ENCODE measurements around the gene C14orf119.

C14orf119 gene

GRCh38 chr14:23095196-23096108 is at the start of gene C14orf119:
Gene C14orf119, plus strand, starts transcription at chr14:23095505. Its CDS starts 2,154 bp downstream, at chr14:23097659.
- peak; percentile 99 for DNase-seq

- no peak for DNase-seq
Measured at GRCh38 chr14:23047034-23047634, 48.2 kb upstream of the C14orf119 start.

- DNase-seq = no peak
Measured at GRCh38 chr14:23047751-23048693, 47.3 kb upstream of the C14orf119 start.

- DNase-seq = no peak
Measured at GRCh38 chr14:23049011-23049410, 46.3 kb upstream of the C14orf119 start.

GRCh38 chr14:23051141-23052057 is 43.9 kb upstream of the C14orf119 start:
- no peak for DNase-seq

- no peak for DNase-seq
Measured at GRCh38 chr14:23052182-23052623, 43.1 kb upstream of the C14orf119 start.

- DNase-seq = no peak
Measured at GRCh38 chr14:23052671-23053070, 42.6 kb upstream of the C14orf119 start.

- DNase-seq = no peak
Measured at GRCh38 chr14:23053426-23053825, 41.9 kb upstream of the C14orf119 start.

- no peak for DNase-seq
Measured at GRCh38 chr14:23054000-23054811, 41.1 kb upstream of the C14orf119 start.

GRCh38 chr14:23055147-23055550 is 40.2 kb upstream of the C14orf119 start:
- no peak for DNase-seq

- no peak for DNase-seq
Measured at GRCh38 chr14:23055621-23056144, 39.6 kb upstream of the C14orf119 start.

- peak; percentile 64 for DNase-seq
Measured at GRCh38 chr14:23056145-23056955, 39.0 kb upstream of the C14orf119 start.

- peak; percentile 56 for DNase-seq
Measured at GRCh38 chr14:23056956-23057756, 38.1 kb upstream of the C14orf119 start, which contains the start of gene CDH24. Gene CDH24, minus strand, starts transcription at chr14:23057520. Its CDS starts 1,787 bp downstream, at chr14:23055733.

GRCh38 chr14:23057757-23058653 is 37.3 kb upstream of the C14orf119 start:
- DNase-seq = peak; percentile 84

- no peak for DNase-seq
Measured at GRCh38 chr14:23058654-23059504, 36.4 kb upstream of the C14orf119 start.

- DNase-seq = no peak
Measured at GRCh38 chr14:23060536-23061260, 34.6 kb upstream of the C14orf119 start.
